WTC11 (cell line): Measurements from ENCODE around the gene CLPTM1L. TPM values are rescaled to one million over a fixed set of nuclear protein-coding genes. Genes with fewer than 3 reads are reported as not detected.

Source experiments
- ATAC-seq: fragments of 200-7000 bp; cut with Tn5 transposase; 2 replicates; pipeline ENCODE4 v1.10.0; 2021; ENCODE audit warnings: mild to moderate bottlenecking, moderate library complexity
- CTCF ChIA-PET: fragments of 300-600 bp; sonication (Branson Sonifier 250); formaldehyde crosslinking; loops from one replicate; lab custom pipeline; 2021; ENCODE audit warnings: antibody characterized with exemption; lab: Charles Lee
- POLR2A ChIA-PET: fragments of 350-600 bp; sonication (Branson Sonifier 250); formaldehyde crosslinking; loops from one replicate; lab custom pipeline; 2021; ENCODE audit warnings: antibody characterized with exemption; lab: Charles Lee
- DNase-seq: peaks from one replicate; pipeline ENCODE4 v3.0.0; 2021; ENCODE audit warnings: low spot score
- H3K27ac Mint-ChIP-seq: 2 replicates; pipeline ENCODE4 v1.8.0; 2021; ENCODE audit warnings: mixed read lengths
- H3K27me3 Mint-ChIP-seq: 2 replicates; pipeline ENCODE4 v1.8.0; 2021; ENCODE audit warnings: low read depth, mild to moderate bottlenecking, moderate library complexity, mixed read lengths
- H3K36me3 Mint-ChIP-seq: 2 replicates; pipeline ENCODE4 v1.8.0; 2021; ENCODE audit warnings: mixed read lengths
- H3K4me1 Mint-ChIP-seq: 2 replicates; pipeline ENCODE4 v1.8.0; 2022; ENCODE audit warnings: mixed read lengths
- H3K4me3 Mint-ChIP-seq: 2 replicates; pipeline ENCODE4 v1.8.0; 2021; ENCODE audit warnings: mild to moderate bottlenecking, moderate library complexity, mixed read lengths
- H3K9me3 Mint-ChIP-seq: 2 replicates; pipeline ENCODE4 v1.8.0; 2021; ENCODE audit warnings: mixed read lengths
- FOXJ3 ChIP-seq: sonication (generic); formaldehyde crosslinking; IDR thresholded peaks from 2 replicates; pipeline ENCODE4 v1.9.0; 2021; ENCODE audit warnings: missing genetic modification reagents, mild to moderate bottlenecking, borderline replicate concordance
- NFE2L1 ChIP-seq: sonication (generic); formaldehyde crosslinking; IDR thresholded peaks from 2 replicates; pipeline ENCODE4 v1.8.1; 2023; ENCODE audit warnings: missing genetic modification reagents
- OVOL2 ChIP-seq: fragments of 250-450 bp; sonication (Bioruptor Pico); IDR thresholded peaks from 2 replicates; pipeline ENCODE4 v1.9.0; 2021; ENCODE audit warnings: mild to moderate bottlenecking, borderline replicate concordance
- PRRX2 ChIP-seq: fragments of 250-450 bp; sonication (Bioruptor Pico); IDR thresholded peaks from 2 replicates; pipeline ENCODE4 v1.8.0; 2021; ENCODE audit warnings: mild to moderate bottlenecking
- TCF7 ChIP-seq: sonication (generic); formaldehyde crosslinking; IDR thresholded peaks from 2 replicates; pipeline ENCODE4 v1.8.0; 2022; ENCODE audit warnings: mild to moderate bottlenecking, low read depth, missing genetic modification reagents, moderate library complexity
- ZNF138 ChIP-seq: sonication (generic); formaldehyde crosslinking; conservative IDR thresholded peaks from 2 replicates; pipeline ENCODE4 v1.8.1; 2022; ENCODE audit warnings: mild to moderate bottlenecking, moderate library complexity, missing genetic modification reagents
- ZNF232 ChIP-seq: sonication (generic); formaldehyde crosslinking; IDR thresholded peaks from 2 replicates; pipeline ENCODE4 v1.8.0; 2022; ENCODE audit warnings: mild to moderate bottlenecking, missing genetic modification reagents
- ZNF263 ChIP-seq: sonication (generic); formaldehyde crosslinking; IDR thresholded peaks from 2 replicates; pipeline ENCODE4 v1.8.1; 2022; ENCODE audit warnings: low read depth, mild to moderate bottlenecking, moderate library complexity, missing genetic modification reagents
- total RNA-seq: library from RNA; stranded (reverse); gene quantifications from 3 replicates; pipeline ENCODE4 v1.2.3, GENCODE V29; 2021
- TF ChIP-seq, protein P1 (sequence below): fragments of 200-600 bp; IDR thresholded peaks from 2 replicates; pipeline ENCODE4 v1.8.0; 2022; ENCODE audit warnings: antibody characterized with exemption
- TF ChIP-seq, protein P2 (sequence below): sonication (generic); formaldehyde crosslinking; IDR thresholded peaks from 2 replicates; pipeline ENCODE4 v1.8.1; 2023; ENCODE audit warnings: mild to moderate bottlenecking, missing genetic modification reagents, borderline replicate concordance
- TF ChIP-seq, protein P3 (sequence below): sonication (generic); formaldehyde crosslinking; IDR thresholded peaks from 2 replicates; pipeline ENCODE4 v1.8.1; 2023; ENCODE audit warnings: mild to moderate bottlenecking, missing genetic modification reagents
- TF ChIP-seq, protein P4 (sequence below): fragments of 250-450 bp; sonication (Bioruptor Pico); IDR thresholded peaks from 2 replicates; pipeline ENCODE4 v1.9.0; 2021; ENCODE audit warnings: moderate library complexity, mild to moderate bottlenecking, inconsistent platforms, borderline replicate concordance
- TF ChIP-seq, protein P5 (sequence below): sonication (generic); formaldehyde crosslinking; IDR thresholded peaks from 2 replicates; pipeline ENCODE4 v1.8.1; 2023; ENCODE audit warnings: mild to moderate bottlenecking, missing genetic modification reagents, moderate library complexity
- TF ChIP-seq, protein P6 (sequence below): sonication (generic); formaldehyde crosslinking; IDR thresholded peaks from 2 replicates; pipeline ENCODE4 v1.8.0; 2023; ENCODE audit warnings: missing genetic modification reagents
- TF ChIP-seq, protein P7 (sequence below): sonication (generic); formaldehyde crosslinking; IDR thresholded peaks from 2 replicates; pipeline ENCODE4 v1.8.1; 2022; ENCODE audit warnings: low read depth, missing genetic modification reagents, borderline replicate concordance
- TF ChIP-seq, protein P8 (sequence below): sonication (generic); formaldehyde crosslinking; IDR thresholded peaks from 2 replicates; pipeline ENCODE4 v1.8.0; 2022; ENCODE audit warnings: mild to moderate bottlenecking, missing genetic modification reagents

Gene CLPTM1L
- total RNA-seq, 1 experiment from 2014 or later = 92.8 TPM

DNA sequence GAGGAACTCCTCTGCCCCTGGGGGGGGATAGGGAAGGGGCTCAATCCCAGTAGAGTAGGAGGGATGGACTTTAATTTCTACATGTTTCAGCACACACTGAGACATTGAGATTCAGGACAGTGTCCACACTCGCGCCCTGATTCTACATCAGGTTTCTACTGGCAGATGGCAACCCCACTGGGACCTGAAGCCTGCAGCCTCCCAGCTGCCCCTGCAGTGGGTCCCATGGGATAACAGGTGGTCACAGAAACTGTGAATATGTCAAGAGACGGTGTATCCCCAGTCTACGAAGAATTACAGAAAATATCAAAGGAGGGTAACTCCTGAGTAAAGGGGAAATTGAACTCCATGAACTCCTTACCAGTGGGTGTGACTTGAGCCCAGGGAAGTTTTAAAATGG lies 47.7 kb downstream of the CLPTM1L start:
- Mint-ChIP-seq H3K27ac (no peak overlapping the region), H3K27me3 (peaks cover 10% of the 10 kb centered on the region), H3K4me1 (peaks cover 13% of the 10 kb centered on the region), H3K9me3 (peaks cover 1% of the 10 kb centered on the region), H3K4me3 (no peak overlapping the region), H3K36me3 (no peaks in the 10 kb centered on the region; the same call in 1 of the 2 replicates)
- POLR2A ChIA-PET = no interaction called here
- no peak for DNase-seq
- TF ChIP-seq ZNF138 (no peak), PRRX2 (no peak), ZNF232 (CRISPR knock-in tag) (no peak), ZNF263 (no peak), NFE2L1 (CRISPR knock-in tag) (no peak), OVOL2 (CRISPR knock-in tag) (no peak), TCF7 (CRISPR knock-in tag) (no peak), FOXJ3 (CRISPR knock-in tag) (no peak)
- TF ChIP-seq, protein P1, sequence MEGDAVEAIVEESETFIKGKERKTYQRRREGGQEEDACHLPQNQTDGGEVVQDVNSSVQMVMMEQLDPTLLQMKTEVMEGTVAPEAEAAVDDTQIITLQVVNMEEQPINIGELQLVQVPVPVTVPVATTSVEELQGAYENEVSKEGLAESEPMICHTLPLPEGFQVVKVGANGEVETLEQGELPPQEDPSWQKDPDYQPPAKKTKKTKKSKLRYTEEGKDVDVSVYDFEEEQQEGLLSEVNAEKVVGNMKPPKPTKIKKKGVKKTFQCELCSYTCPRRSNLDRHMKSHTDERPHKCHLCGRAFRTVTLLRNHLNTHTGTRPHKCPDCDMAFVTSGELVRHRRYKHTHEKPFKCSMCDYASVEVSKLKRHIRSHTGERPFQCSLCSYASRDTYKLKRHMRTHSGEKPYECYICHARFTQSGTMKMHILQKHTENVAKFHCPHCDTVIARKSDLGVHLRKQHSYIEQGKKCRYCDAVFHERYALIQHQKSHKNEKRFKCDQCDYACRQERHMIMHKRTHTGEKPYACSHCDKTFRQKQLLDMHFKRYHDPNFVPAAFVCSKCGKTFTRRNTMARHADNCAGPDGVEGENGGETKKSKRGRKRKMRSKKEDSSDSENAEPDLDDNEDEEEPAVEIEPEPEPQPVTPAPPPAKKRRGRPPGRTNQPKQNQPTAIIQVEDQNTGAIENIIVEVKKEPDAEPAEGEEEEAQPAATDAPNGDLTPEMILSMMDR = no peak
- TF ChIP-seq, protein P2, sequence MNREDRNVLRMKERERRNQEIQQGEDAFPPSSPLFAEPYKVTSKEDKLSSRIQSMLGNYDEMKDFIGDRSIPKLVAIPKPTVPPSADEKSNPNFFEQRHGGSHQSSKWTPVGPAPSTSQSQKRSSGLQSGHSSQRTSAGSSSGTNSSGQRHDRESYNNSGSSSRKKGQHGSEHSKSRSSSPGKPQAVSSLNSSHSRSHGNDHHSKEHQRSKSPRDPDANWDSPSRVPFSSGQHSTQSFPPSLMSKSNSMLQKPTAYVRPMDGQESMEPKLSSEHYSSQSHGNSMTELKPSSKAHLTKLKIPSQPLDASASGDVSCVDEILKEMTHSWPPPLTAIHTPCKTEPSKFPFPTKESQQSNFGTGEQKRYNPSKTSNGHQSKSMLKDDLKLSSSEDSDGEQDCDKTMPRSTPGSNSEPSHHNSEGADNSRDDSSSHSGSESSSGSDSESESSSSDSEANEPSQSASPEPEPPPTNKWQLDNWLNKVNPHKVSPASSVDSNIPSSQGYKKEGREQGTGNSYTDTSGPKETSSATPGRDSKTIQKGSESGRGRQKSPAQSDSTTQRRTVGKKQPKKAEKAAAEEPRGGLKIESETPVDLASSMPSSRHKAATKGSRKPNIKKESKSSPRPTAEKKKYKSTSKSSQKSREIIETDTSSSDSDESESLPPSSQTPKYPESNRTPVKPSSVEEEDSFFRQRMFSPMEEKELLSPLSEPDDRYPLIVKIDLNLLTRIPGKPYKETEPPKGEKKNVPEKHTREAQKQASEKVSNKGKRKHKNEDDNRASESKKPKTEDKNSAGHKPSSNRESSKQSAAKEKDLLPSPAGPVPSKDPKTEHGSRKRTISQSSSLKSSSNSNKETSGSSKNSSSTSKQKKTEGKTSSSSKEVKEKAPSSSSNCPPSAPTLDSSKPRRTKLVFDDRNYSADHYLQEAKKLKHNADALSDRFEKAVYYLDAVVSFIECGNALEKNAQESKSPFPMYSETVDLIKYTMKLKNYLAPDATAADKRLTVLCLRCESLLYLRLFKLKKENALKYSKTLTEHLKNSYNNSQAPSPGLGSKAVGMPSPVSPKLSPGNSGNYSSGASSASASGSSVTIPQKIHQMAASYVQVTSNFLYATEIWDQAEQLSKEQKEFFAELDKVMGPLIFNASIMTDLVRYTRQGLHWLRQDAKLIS = no peak
- TF ChIP-seq, protein P3, sequence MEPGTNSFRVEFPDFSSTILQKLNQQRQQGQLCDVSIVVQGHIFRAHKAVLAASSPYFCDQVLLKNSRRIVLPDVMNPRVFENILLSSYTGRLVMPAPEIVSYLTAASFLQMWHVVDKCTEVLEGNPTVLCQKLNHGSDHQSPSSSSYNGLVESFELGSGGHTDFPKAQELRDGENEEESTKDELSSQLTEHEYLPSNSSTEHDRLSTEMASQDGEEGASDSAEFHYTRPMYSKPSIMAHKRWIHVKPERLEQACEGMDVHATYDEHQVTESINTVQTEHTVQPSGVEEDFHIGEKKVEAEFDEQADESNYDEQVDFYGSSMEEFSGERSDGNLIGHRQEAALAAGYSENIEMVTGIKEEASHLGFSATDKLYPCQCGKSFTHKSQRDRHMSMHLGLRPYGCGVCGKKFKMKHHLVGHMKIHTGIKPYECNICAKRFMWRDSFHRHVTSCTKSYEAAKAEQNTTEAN = no peak
- TF ChIP-seq, protein P4, sequence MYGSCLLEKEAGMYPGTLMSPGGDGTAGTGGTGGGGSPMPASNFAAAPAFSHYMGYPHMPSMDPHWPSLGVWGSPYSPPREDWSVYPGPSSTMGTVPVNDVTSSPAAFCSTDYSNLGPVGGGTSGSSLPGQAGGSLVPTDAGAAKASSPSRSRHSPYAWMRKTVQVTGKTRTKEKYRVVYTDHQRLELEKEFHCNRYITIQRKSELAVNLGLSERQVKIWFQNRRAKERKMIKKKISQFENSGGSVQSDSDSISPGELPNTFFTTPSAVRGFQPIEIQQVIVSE (CRISPR knock-in tag) = no peak
- TF ChIP-seq, protein P5, sequence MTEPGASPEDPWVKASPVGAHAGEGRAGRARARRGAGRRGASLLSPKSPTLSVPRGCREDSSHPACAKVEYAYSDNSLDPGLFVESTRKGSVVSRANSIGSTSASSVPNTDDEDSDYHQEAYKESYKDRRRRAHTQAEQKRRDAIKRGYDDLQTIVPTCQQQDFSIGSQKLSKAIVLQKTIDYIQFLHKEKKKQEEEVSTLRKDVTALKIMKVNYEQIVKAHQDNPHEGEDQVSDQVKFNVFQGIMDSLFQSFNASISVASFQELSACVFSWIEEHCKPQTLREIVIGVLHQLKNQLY (CRISPR knock-in tag) = no peak
- TF ChIP-seq, protein P6, sequence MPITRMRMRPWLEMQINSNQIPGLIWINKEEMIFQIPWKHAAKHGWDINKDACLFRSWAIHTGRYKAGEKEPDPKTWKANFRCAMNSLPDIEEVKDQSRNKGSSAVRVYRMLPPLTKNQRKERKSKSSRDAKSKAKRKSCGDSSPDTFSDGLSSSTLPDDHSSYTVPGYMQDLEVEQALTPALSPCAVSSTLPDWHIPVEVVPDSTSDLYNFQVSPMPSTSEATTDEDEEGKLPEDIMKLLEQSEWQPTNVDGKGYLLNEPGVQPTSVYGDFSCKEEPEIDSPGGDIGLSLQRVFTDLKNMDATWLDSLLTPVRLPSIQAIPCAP (CRISPR knock-in tag) = no peak
- TF ChIP-seq, protein P7, sequence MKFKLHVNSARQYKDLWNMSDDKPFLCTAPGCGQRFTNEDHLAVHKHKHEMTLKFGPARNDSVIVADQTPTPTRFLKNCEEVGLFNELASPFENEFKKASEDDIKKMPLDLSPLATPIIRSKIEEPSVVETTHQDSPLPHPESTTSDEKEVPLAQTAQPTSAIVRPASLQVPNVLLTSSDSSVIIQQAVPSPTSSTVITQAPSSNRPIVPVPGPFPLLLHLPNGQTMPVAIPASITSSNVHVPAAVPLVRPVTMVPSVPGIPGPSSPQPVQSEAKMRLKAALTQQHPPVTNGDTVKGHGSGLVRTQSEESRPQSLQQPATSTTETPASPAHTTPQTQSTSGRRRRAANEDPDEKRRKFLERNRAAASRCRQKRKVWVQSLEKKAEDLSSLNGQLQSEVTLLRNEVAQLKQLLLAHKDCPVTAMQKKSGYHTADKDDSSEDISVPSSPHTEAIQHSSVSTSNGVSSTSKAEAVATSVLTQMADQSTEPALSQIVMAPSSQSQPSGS (CRISPR knock-in tag) = no peak
- TF ChIP-seq, protein P8, sequence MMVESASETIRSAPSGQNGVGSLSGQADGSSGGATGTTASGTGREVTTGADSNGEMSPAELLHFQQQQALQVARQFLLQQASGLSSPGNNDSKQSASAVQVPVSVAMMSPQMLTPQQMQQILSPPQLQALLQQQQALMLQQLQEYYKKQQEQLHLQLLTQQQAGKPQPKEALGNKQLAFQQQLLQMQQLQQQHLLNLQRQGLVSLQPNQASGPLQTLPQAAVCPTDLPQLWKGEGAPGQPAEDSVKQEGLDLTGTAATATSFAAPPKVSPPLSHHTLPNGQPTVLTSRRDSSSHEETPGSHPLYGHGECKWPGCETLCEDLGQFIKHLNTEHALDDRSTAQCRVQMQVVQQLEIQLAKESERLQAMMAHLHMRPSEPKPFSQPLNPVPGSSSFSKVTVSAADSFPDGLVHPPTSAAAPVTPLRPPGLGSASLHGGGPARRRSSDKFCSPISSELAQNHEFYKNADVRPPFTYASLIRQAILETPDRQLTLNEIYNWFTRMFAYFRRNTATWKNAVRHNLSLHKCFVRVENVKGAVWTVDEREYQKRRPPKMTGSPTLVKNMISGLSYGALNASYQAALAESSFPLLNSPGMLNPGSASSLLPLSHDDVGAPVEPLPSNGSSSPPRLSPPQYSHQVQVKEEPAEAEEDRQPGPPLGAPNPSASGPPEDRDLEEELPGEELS = no peak
- CTCF ChIA-PET = no interaction called here
- ATAC-seq = no peak
